HuH-7 (cell line): ENCODE measurements around the gene CPSF3.

Experiments used
- DNase-seq: peaks from one replicate; pipeline ENCODE4 v3.0.0; 2011; ENCODE audit warnings: low spot score

CPSF3 gene

GRCh38 chr2:9518163-9518562 is 94.7 kb downstream of the CPSF3 start:
- DNase-seq: no peak

GRCh38 chr2:9518780-9519179 is 95.3 kb downstream of the CPSF3 start:
- DNase-seq: no peak

- DNase-seq: no peak
These were observed 95.8 kb downstream of the CPSF3 start for GRCh38 chr2:9519250-9519649.
